Stomach (tissue), 9 donors: ENCODE measurements around the gene RBM38. TPM values are rescaled to one million over a fixed set of nuclear protein-coding genes. Genes with fewer than 3 reads are reported as not detected.

Experiments
- DNase-seq, 2 donors: peaks; one replicate each; pipeline versions ENCODE4 v3.0.0 to v3.0.0-alpha.2; 2013 to 2019
- H3K27ac ChIP-seq, 5 donors: fragments of 200-600 bp in 4 of 5; sonication (generic) in 4 of 5; one replicate each; pipeline ENCODE4 v1.5.1; 2013 to 2019; ENCODE audit warnings: mild to moderate bottlenecking in 1 of 5, moderate library complexity in 1 of 5
- H3K27me3 ChIP-seq, 3 donors: fragments of 200-600 bp; sonication (generic); one replicate each; pipeline ENCODE4 v1.5.1; 2017 to 2019; ENCODE audit warnings: mixed run types in 1 of 3
- H3K36me3 ChIP-seq, 4 donors: fragments of 200-600 bp; sonication (generic); 1 replicate in 3 of 4; 2 replicates in 1 of 4; pipeline ENCODE4 v1.5.1; 2016 to 2019
- H3K4me1 ChIP-seq, 4 donors: fragments of 200-600 bp; sonication (generic); one replicate each; pipeline ENCODE4 v1.5.1; 2016 to 2019
- H3K4me3 ChIP-seq, 4 donors: fragments of 200-600 bp; sonication (generic) in 3 of 4; one replicate each; pipeline ENCODE4 v1.5.1; 2016 to 2019; ENCODE audit warnings: mild to moderate bottlenecking in 1 of 4
- H3K9me3 ChIP-seq, 4 donors: fragments of 200-600 bp; sonication (generic); one replicate each; pipeline ENCODE4 v1.5.1; 2016 to 2019
- EP300 ChIP-seq: sonication (generic); formaldehyde crosslinking; IDR thresholded peaks from one replicate; pipeline ENCODE4 v1.6.1; 2017; ENCODE audit warnings: antibody characterized with exemption
- POLR2A ChIP-seq, 4 donors: fragments of 450-650 bp; IDR thresholded peaks; one replicate each; pipeline ENCODE4 v1.6.1; 2016; ENCODE audit warnings: antibody characterized with exemption in 4 of 4, control low read depth in 2 of 4, mild to moderate bottlenecking in 1 of 4, moderate library complexity in 1 of 4
- POLR2AphosphoS5 ChIP-seq, 3 donors: sonication (generic); formaldehyde crosslinking; IDR thresholded peaks; one replicate each; pipeline ENCODE4 v1.6.1; 2016; ENCODE audit warnings: antibody characterized with exemption in 3 of 3
- WGBS, 5 donors: extraction: QIAGEN DNeasy Blood & Tissue Kit in 3 of 5; methylation state at CpG; one replicate each; pipeline versions ENCODE4 v1.1.5 to v1.1.7; 2013 to 2018; 5-methylcytosine and 5-hydroxymethylcytosine counted together
- intact Hi-C: fragments of 100-400 bp; cut with DNase I; formaldehyde crosslinking; loops from one replicate; pipeline ENCODE4 v1.15.1; 2023; ENCODE audit warnings: low total_unique reads
- polyA plus RNA-seq, 3 donors: library from polyadenylated mRNA; stranded (reverse); fragments of 200-250 nt; gene quantifications; one replicate each; pipeline ENCODE4 v1.2.3, GENCODE V29; 2013
- total RNA-seq, 5 donors: library from RNA; depleted of rRNA; stranded (reverse); fragments of >200 nt; gene quantifications; one replicate each; pipeline versions ENCODE4 v1.1.0 to v1.2.3, GENCODE V29; 2014 to 2016
- TF ChIP-seq, protein P1 (sequence below), 7 experiments: fragments of 450-650 bp in 4 of 7; fragments of 200-600 bp in 3 of 7; sonication (generic) in 3 of 7; IDR thresholded peaks; one replicate each; pipeline ENCODE4 v1.5.1; 2016 to 2019; ENCODE audit warnings: antibody characterized with exemption in 7 of 7, control low read depth in 2 of 7, mild to moderate bottlenecking in 1 of 7
- donor health status: healthy with polysubstance abuse.
- donor health status: Bipolar disorder and iron deficiency.
- donor health status: healthy.

The RBM38 gene
- total and polyA plus RNA-seq, 8 donors: 5.3 to 37.8 (median 16.4) TPM

DNA sequence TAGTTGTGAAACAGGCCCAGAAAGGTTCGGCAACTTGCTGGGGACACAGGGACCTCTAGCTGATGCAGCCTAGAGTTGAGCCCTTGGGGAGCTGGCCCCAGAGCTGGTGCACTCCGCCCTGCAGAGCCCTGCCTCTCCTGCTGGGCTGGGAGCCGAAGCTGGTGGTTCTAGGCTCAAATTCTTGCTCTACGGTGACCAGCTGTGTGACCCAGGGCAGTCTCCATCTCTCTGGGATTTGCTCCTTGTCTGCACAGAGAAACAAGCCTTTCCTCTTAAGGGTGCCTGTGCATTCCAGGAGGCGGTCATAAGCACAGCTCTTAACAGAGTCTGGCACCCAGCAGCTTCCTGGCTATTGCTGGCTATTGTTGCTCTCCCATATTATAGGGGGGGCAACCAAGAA, 47.4 kb downstream of the RBM38 start:
- no peaks in the 10 kb centered on the region for H3K27me3 ChIP-seq
- TF ChIP-seq POLR2AphosphoS5 (IDR thresholded peaks at IDR 0.05) (no peak), POLR2A (IDR thresholded peaks at IDR 0.05) (no peak), EP300 (no peak)
- TF ChIP-seq, protein P1, sequence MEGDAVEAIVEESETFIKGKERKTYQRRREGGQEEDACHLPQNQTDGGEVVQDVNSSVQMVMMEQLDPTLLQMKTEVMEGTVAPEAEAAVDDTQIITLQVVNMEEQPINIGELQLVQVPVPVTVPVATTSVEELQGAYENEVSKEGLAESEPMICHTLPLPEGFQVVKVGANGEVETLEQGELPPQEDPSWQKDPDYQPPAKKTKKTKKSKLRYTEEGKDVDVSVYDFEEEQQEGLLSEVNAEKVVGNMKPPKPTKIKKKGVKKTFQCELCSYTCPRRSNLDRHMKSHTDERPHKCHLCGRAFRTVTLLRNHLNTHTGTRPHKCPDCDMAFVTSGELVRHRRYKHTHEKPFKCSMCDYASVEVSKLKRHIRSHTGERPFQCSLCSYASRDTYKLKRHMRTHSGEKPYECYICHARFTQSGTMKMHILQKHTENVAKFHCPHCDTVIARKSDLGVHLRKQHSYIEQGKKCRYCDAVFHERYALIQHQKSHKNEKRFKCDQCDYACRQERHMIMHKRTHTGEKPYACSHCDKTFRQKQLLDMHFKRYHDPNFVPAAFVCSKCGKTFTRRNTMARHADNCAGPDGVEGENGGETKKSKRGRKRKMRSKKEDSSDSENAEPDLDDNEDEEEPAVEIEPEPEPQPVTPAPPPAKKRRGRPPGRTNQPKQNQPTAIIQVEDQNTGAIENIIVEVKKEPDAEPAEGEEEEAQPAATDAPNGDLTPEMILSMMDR (IDR thresholded peaks at IDR 0.05): no peak
- peak overlapping the region in 4 of 5 donors; percentile 72 to 93 (median 85) for H3K27ac ChIP-seq
- DNase-seq: no peak
- intact Hi-C loops: no loop called here
- H3K4me1 ChIP-seq: peaks cover 44 to 78% (median 62%) of the 10 kb centered on the region in 4 donors
- no peak overlapping the region for H3K4me3 ChIP-seq
- H3K36me3 ChIP-seq: no peaks in the 10 kb centered on the region
- WGBS, 5 donors: 29 to 62% (median 47%) methylated on average over 1 to 5 of the region's 5 CpGs
- H3K9me3 ChIP-seq: no peaks in the 10 kb centered on the region

DNA sequence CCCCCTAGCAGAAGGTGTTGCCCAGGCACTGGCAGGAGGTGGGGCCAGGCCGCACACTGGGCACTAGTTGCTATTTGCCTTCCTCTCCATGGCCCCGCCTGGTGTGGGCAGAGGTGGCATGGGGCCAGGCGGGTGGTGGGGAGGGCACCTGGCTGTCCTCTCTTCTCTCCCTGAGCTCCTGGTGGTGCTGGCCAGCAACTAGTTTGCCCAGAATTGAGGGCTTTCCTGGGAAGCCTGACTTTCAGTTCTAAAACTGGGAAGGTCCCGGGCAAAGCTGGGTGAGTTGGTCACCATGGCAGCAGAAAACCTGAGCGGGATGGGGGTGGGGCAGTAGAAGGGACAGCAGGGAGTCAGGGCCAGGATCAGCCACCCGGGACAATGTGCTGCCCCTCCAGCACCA, 48.2 kb downstream of the RBM38 start:
- Histone ChIP-seq H3K9me3 (no peaks in the 10 kb centered on the region), H3K36me3 (no peaks in the 10 kb centered on the region), H3K27me3 (no peaks in the 10 kb centered on the region), H3K4me1 (peaks cover 42 to 81% (median 63%) of the 10 kb centered on the region in 4 donors), H3K27ac (peak overlapping the region; percentile 34 to 93 (median 84)), H3K4me3 (no peak overlapping the region)
- intact Hi-C loops: no loop called here
- 15 to 41% (median 27%) methylated on average over 5 to 6 of the region's 6 CpGs for WGBS, 5 donors
- no peak for TF ChIP-seq EP300
- peak; percentile 20 to 60 (median 57) for TF ChIP-seq POLR2AphosphoS5 (IDR thresholded peaks at IDR 0.05)
- peak; percentile 82 to 94 for DNase-seq

DNA sequence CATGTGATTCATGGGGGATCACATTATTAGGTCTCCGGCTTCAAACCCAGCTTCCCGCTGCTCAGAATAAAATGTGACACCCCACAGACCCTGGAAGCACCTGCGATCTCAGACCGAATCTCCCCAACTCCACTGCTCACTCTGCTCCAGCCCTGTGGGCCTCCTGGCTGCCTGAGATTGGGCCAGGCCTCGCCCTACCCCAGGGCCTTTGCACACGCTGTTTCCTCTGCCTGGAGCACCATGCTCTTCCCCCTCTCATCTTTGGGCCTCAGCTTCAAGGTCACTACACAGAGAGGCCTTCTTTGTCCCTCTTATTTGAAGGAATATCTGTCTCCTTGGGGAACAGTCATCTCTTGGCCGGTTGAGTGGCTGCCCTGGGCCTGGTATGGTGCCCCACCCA, 48.8 kb downstream of the RBM38 start:
- no peak for DNase-seq
- H3K27ac ChIP-seq: peak overlapping the region; percentile 66 to 93 (median 84)
- no peak for TF ChIP-seq POLR2AphosphoS5 (IDR thresholded peaks at IDR 0.05)
- TF ChIP-seq POLR2A (IDR thresholded peaks at IDR 0.05): no peak
- no peak for TF ChIP-seq EP300
- TF ChIP-seq, protein P1 (IDR thresholded peaks at IDR 0.05): no peak
- intact Hi-C loops: no loop called here
- H3K36me3 ChIP-seq: no peaks in the 10 kb centered on the region
- no peak overlapping the region for H3K4me3 ChIP-seq
- H3K4me1 ChIP-seq: peaks cover 40 to 80% (median 61%) of the 10 kb centered on the region in 4 donors
- H3K9me3 ChIP-seq: no peaks in the 10 kb centered on the region
- H3K27me3 ChIP-seq: no peaks in the 10 kb centered on the region
- 86 to 94% (median 92%) methylated on average over 7 of the region's 7 CpGs for WGBS, 5 donors

DNA sequence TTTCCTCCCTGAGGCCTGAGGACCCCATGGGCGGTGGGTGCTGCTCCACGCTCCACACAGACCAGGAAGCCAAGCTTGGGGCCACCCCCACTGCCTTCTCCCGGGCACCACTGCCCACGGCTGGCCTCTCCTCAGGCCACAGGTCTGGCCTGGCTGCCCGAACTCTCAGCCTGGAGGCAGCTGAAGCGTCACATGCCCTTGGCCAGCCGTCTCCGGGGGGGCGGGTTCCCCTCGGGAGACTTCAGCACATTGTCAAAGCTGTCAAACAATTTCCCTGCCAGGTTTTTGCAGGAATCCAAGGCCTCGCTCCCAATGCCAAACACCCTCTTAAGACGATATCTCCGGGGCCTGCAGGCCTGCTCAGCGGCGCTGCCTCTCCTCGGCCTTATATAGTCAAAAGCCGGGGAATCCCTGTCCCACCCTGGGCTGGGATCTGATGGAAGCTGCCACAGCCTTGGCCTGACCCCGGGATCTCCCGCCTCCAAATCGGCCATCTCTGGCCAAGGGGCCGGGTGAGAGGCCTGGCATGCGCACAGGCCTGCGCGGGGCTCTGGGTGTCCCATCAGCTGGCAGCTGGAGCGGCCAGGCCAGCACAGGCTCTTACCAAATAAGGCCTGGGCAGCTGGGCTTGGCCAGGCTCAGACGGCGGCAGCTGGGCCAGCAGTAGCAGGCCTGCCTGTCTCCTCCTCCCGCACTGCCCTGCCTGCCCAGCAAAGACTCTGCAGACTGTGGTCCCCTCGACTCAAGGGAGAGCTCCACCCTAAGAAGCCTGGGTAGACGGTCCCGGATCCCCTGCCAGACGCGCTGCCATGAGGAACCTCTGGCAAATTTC, 49.7 kb downstream of the RBM38 start:
- Histone ChIP-seq H3K4me1 (peaks cover 31 to 71% (median 53%) of the 10 kb centered on the region in 4 donors), H3K4me3 (peak overlapping the region in 1 of 4 donors; percentile 1), H3K27me3 (no peaks in the 10 kb centered on the region), H3K27ac (peak overlapping the region; percentile 66 to 93 (median 84)), H3K9me3 (no peaks in the 10 kb centered on the region), H3K36me3 (no peaks in the 10 kb centered on the region)
- intact Hi-C loops: no loop called here
- TF ChIP-seq, protein P1 (IDR thresholded peaks at IDR 0.05): no peak
- TF ChIP-seq POLR2AphosphoS5 (IDR thresholded peaks at IDR 0.05) (peak in 2 of 3 donors; percentile 23 to 88), POLR2A (IDR thresholded peaks at IDR 0.05) (no peak), EP300 (peak; percentile 72)
- 23 to 37% (median 28%) methylated on average over 10 to 33 of the region's 33 CpGs for WGBS, 5 donors
- peak; percentile 81 to 88 for DNase-seq
